Measurements from ENCODE around the gene CNTNAP2. TPM values are rescaled to one million over a fixed set of nuclear protein-coding genes. Genes with fewer than 3 reads are reported as not detected.
"Not testable (repeated sequence)": the region's sequence is repeated elsewhere in the genome, so short reads cannot be mapped to it uniquely, and the experiment has no call there.

The CNTNAP2 gene
- total RNA-seq, 2 experiments from 2014 or later = 0.28 TPM; not detected in 1

GRCh38 chr7:148447221-148447849 is 2330.7 kb downstream of the CNTNAP2 start:
- no TSS peak for BruUV-seq (replicated peaks)
- Histone ChIP-seq H3K27ac (ENCODE audit: low read depth, low read length, poor library complexity, severe bottlenecking) (no peak overlapping the region), H3K36me3 (ENCODE audit: insufficient read depth, low read length) (no peaks in the 10 kb centered on the region), H4K20me1 (ENCODE audit: insufficient read depth, low read length) (no peaks in the 10 kb centered on the region), H3K79me2 (ENCODE audit: insufficient read depth, low read depth, low read length) (no peaks in the 10 kb centered on the region), H3K4me2 (ENCODE audit: low read length) (no peak overlapping the region), H2AFZ (ENCODE audit: low read length) (no peak overlapping the region), H3K9me3 (ENCODE audit: low read length) (no peaks in the 10 kb centered on the region), H3K4me3 (ENCODE audit: low read depth, low read length, poor library complexity, severe bottlenecking) (no peak overlapping the region), H3K4me1 (ENCODE audit: insufficient read depth, low read length, poor library complexity, severe bottlenecking) (no peaks in the 10 kb centered on the region), H3K9me2 (ENCODE audit: insufficient read depth, low read length) (no peaks in the 10 kb centered on the region)
- CTCF ChIA-PET (ENCODE audit: unreplicated experiment) = no interaction called here
- no peak for DNase-seq (ENCODE audit: low spot score)
- TF ChIP-seq EZH2phosphoT487 (IDR thresholded peaks at IDR 0.05; ENCODE audit: borderline replicate concordance, low read depth, low read length) (no peak), CTCF (conservative IDR thresholded peaks at IDR 0.05; ENCODE audit: low read length) (no peak)
- POLR2A ChIA-PET = interaction anchor here (0.6 kb wide), 1 partner anchor 73 kb away, joined by 3 read pairs; no protein-coding TSS in a partner anchor
- intact Hi-C loops (cut with micrococcal nuclease; ENCODE audit: unreplicated experiment) = no loop called here

- H3K4me3 ChIP-seq (ENCODE audit: low read depth, low read length, poor library complexity, severe bottlenecking); H3K9me3 ChIP-seq (ENCODE audit: low read length); H3K4me1 ChIP-seq (ENCODE audit: insufficient read depth, low read length, poor library complexity, severe bottlenecking); intact Hi-C loops (cut with micrococcal nuclease; ENCODE audit: unreplicated experiment); H3K36me3 ChIP-seq (ENCODE audit: insufficient read depth, low read length); H3K4me2 ChIP-seq (ENCODE audit: low read length); H3K9me2 ChIP-seq (ENCODE audit: insufficient read depth, low read length); DNase-seq (ENCODE audit: low spot score); CTCF ChIA-PET (ENCODE audit: unreplicated experiment); H3K27ac ChIP-seq (ENCODE audit: low read depth, low read length, poor library complexity, severe bottlenecking); H3K79me2 ChIP-seq (ENCODE audit: insufficient read depth, low read depth, low read length); BruUV-seq (replicated peaks); H2AFZ ChIP-seq (ENCODE audit: low read length); H4K20me1 ChIP-seq (ENCODE audit: insufficient read depth, low read length): not testable (repeated sequence)
- POLR2A ChIA-PET = interaction anchor here (0.7 kb wide), 2 partner anchors 434 to 955 kb away, joined by 4 to 5 read pairs; no protein-coding TSS in a partner anchor
Measured at GRCh38 chr7:148451526-148451925, 2334.9 kb downstream of the CNTNAP2 start.

GRCh38 chr7:148456351-148456750 is 2339.8 kb downstream of the CNTNAP2 start:
- intact Hi-C loops (cut with micrococcal nuclease; ENCODE audit: unreplicated experiment) = no loop called here
- TF ChIP-seq CTCF (conservative IDR thresholded peaks at IDR 0.05; ENCODE audit: low read length) (no peak), EZH2phosphoT487 (IDR thresholded peaks at IDR 0.05; ENCODE audit: borderline replicate concordance, low read depth, low read length) (no peak)
- Histone ChIP-seq H4K20me1 (ENCODE audit: insufficient read depth, low read length) (no peaks in the 10 kb centered on the region), H3K9me2 (ENCODE audit: insufficient read depth, low read length) (no peaks in the 10 kb centered on the region), H3K27ac (ENCODE audit: low read depth, low read length, poor library complexity, severe bottlenecking) (no peak overlapping the region), H2AFZ (ENCODE audit: low read length) (no peak overlapping the region), H3K36me3 (ENCODE audit: insufficient read depth, low read length) (no peaks in the 10 kb centered on the region), H3K4me3 (ENCODE audit: low read depth, low read length, poor library complexity, severe bottlenecking) (no peak overlapping the region), H3K4me2 (ENCODE audit: low read length) (no peak overlapping the region), H3K9me3 (ENCODE audit: low read length) (no peaks in the 10 kb centered on the region), H3K4me1 (ENCODE audit: insufficient read depth, low read length, poor library complexity, severe bottlenecking) (no peaks in the 10 kb centered on the region), H3K79me2 (ENCODE audit: insufficient read depth, low read depth, low read length) (no peaks in the 10 kb centered on the region)
- CTCF ChIA-PET (ENCODE audit: unreplicated experiment) = no interaction called here
- no peak for DNase-seq (ENCODE audit: low spot score)
- BruUV-seq (replicated peaks) = no TSS peak
- POLR2A ChIA-PET = no interaction called here
